T-cell (primary cell): ENCODE data around the gene CACNB2. TPM values are rescaled to one million over a fixed set of nuclear protein-coding genes. Genes with fewer than 3 reads are reported as not detected.
A peak's percentile ranks its signal among the peaks of the same experiment; 100 is the strongest.

ENCODE experiments used
- ATAC-seq, 4 experiments: fragments of 200-7000 bp in 3 of 4; fragments of 150-1000 bp in 1 of 4; cut with Tn5 transposase; replicated peaks in 1 of 4; 1 replicate in 3 of 4; 2 replicates in 1 of 4; pipeline ENCODE4 v1.10.0; 2021; ENCODE audit warnings: moderate library complexity in 3 of 4, mild to moderate bottlenecking in 2 of 4, moderate number of reproducible peaks in 1 of 4
- CTCF ChIA-PET, 2 donors: fragments of 300-600 bp; sonication (Branson Sonifier 250); formaldehyde crosslinking; loops; one replicate each; lab custom pipeline; 2022; ENCODE audit warnings: antibody characterized with exemption in 2 of 2; lab: Charles Lee
- POLR2A ChIA-PET, 2 donors: fragments of 300-600 bp; sonication (Branson Sonifier 250); formaldehyde crosslinking; loops; one replicate each; lab custom pipeline; 2022; ENCODE audit warnings: antibody characterized with exemption in 2 of 2; lab: Charles Lee
- DNase-seq, 35 experiments: peaks; one replicate each; pipeline versions ENCODE4 v3.0.0 to v3.0.0-alpha.2; 2013 to 2023
- H3K27ac ChIP-seq: one replicate; pipeline ENCODE4 v1.5.1; 2013; ENCODE audit warnings: low read length
- H3K27me3 ChIP-seq, 2 experiments: replicated peaks in 1 of 2; 1 replicate in 1 of 2; 2 replicates in 1 of 2; pipeline versions ENCODE4 v1.6.1 to v1.7.0; 2013; ENCODE audit warnings: low read length in 1 of 2, mixed read lengths in 1 of 2; ENCODE audit not compliant: control insufficient read depth in 2 of 2, insufficient read depth in 2 of 2; ENCODE audit errors: extremely low read depth in 1 of 2
- H3K36me3 ChIP-seq, 2 donors: 1 replicate in 1 of 2; 2 replicates in 1 of 2; pipeline versions ENCODE4 v1.6.1 to v1.7.0; 2013; ENCODE audit warnings: low read length in 1 of 2; ENCODE audit not compliant: control insufficient read depth in 2 of 2, insufficient read depth in 1 of 2; ENCODE audit errors: extremely low read depth in 1 of 2
- H3K4me1 ChIP-seq, 2 experiments: 1 replicate in 1 of 2; 2 replicates in 1 of 2; pipeline versions ENCODE4 v1.6.1 to v1.7.0; 2013; ENCODE audit warnings: low read length in 2 of 2, mixed read lengths in 1 of 2; ENCODE audit not compliant: insufficient read depth in 2 of 2, control insufficient read depth in 1 of 2; ENCODE audit errors: extremely low read depth in 1 of 2
- H3K4me3 ChIP-seq, 2 donors: 1 replicate in 1 of 2; 2 replicates in 1 of 2; pipeline versions ENCODE4 v1.5.1 to v1.7.0; 2013; ENCODE audit warnings: mild to moderate bottlenecking in 2 of 2, low read length in 1 of 2, moderate library complexity in 1 of 2; ENCODE audit not compliant: control insufficient read depth in 1 of 2; ENCODE audit errors: extremely low read depth in 1 of 2
- H3K9me3 ChIP-seq: 2 replicates; pipeline ENCODE4 v1.7.0; 2013
- H3K27ac Mint-ChIP-seq, 2 donors: one replicate each; pipeline ENCODE4 v1.8.0; 2020 to 2021; ENCODE audit warnings: mild to moderate bottlenecking in 2 of 2, mixed read lengths in 2 of 2
- H3K27me3 Mint-ChIP-seq, 2 donors: one replicate each; pipeline ENCODE4 v1.8.0; 2021 to 2022; ENCODE audit warnings: mixed read lengths in 2 of 2
- H3K36me3 Mint-ChIP-seq: one replicate; pipeline ENCODE4 v1.8.0; 2021; ENCODE audit warnings: mixed read lengths
- H3K4me1 Mint-ChIP-seq, 3 donors: one replicate each; pipeline ENCODE4 v1.8.0; 2020 to 2022; ENCODE audit warnings: mixed read lengths in 3 of 3, mild to moderate bottlenecking in 1 of 3
- H3K4me3 Mint-ChIP-seq, 3 donors: one replicate each; pipeline ENCODE4 v1.8.0; 2020 to 2022; ENCODE audit warnings: mild to moderate bottlenecking in 3 of 3, mixed read lengths in 3 of 3, moderate library complexity in 3 of 3
- H3K9me3 Mint-ChIP-seq, 3 donors: one replicate each; pipeline ENCODE4 v1.8.0; 2020 to 2022; ENCODE audit warnings: mixed read lengths in 3 of 3
- WGBS: methylation state at CpG from one replicate; pipeline ENCODE4 v1.1.5; 2013; ENCODE audit warnings: missing lambda C conversion rate; ENCODE audit not compliant: insufficient coverage; 5-methylcytosine and 5-hydroxymethylcytosine counted together
- total RNA-seq, 35 experiments: library from RNA in 6 of 35; stranded (reverse) in 6 of 35; fragments of 120-200 nt in 1 of 35; gene quantifications; one replicate each; pipeline versions ENCODE4 v1.2.1 to v1.2.4 and lab custom pipeline; 2013 to 2026

Gene CACNB2
- total RNA-seq, 5 donors from 2014 or later (not counting 1 experiment from before 2014, with no cell fraction given): not detected

- POLR2A ChIA-PET: no interaction called here
- Histone ChIP-seq H3K4me1 (no peaks in the 10 kb centered on the region), H3K27ac (no peak overlapping the region), H3K9me3 (no peaks in the 10 kb centered on the region), H3K4me3 (no peak overlapping the region), H3K36me3 (no peaks in the 10 kb centered on the region), H3K27me3 (no peaks in the 10 kb centered on the region)
- Mint-ChIP-seq H3K9me3 (no peaks in the 10 kb centered on the region), H3K4me1 (no peaks in the 10 kb centered on the region), H3K36me3 (no peaks in the 10 kb centered on the region), H3K27ac (no peak overlapping the region), H3K27me3 (peaks cover 2 to 8% of the 10 kb centered on the region in 2 donors), H3K4me3 (no peak overlapping the region)
- ATAC-seq (no peak), DNase-seq (no peak)
- CTCF ChIA-PET: no interaction called here
- WGBS: no CpG with 5 or more reads among the region's 1 CpG
Measured at GRCh38 chr10:18100669-18101068, 39.6 kb upstream of the CACNB2 start.

GRCh38 chr10:18102404-18102803 is 37.8 kb upstream of the CACNB2 start:
- WGBS: 80% methylated on average over 1 of the region's 1 CpG
- H3K36me3 ChIP-seq: no peaks in the 10 kb centered on the region
- H3K4me3 ChIP-seq: no peak overlapping the region
- no peaks in the 10 kb centered on the region for H3K9me3 ChIP-seq
- ChIA-PET POLR2A (no interaction called here), CTCF (interaction anchor here in 1 of 2 donors (0.6 kb wide), 1 partner anchor 1678 kb away, joined by 3 read pairs; no protein-coding TSS in a partner anchor)
- no peaks in the 10 kb centered on the region for H3K9me3 Mint-ChIP-seq
- H3K27ac ChIP-seq: no peak overlapping the region
- no peak for ATAC-seq
- no peaks in the 10 kb centered on the region for H3K4me1 Mint-ChIP-seq
- H3K27ac Mint-ChIP-seq: no peak overlapping the region
- H3K4me3 Mint-ChIP-seq: no peak overlapping the region
- no peaks in the 10 kb centered on the region for H3K4me1 ChIP-seq
- DNase-seq: no peak
- H3K27me3 ChIP-seq: no peaks in the 10 kb centered on the region
- peaks cover 2 to 7% of the 10 kb centered on the region in 2 donors for H3K27me3 Mint-ChIP-seq
- H3K36me3 Mint-ChIP-seq: no peaks in the 10 kb centered on the region

GRCh38 chr10:18104223-18104872 is 35.9 kb upstream of the CACNB2 start:
- Histone ChIP-seq H3K4me3 (no peak overlapping the region), H3K4me1 (no peaks in the 10 kb centered on the region), H3K36me3 (no peaks in the 10 kb centered on the region), H3K27me3 (no peaks in the 10 kb centered on the region), H3K9me3 (no peaks in the 10 kb centered on the region), H3K27ac (no peak overlapping the region)
- WGBS: 76% methylated on average over 4 of the region's 10 CpGs
- ATAC-seq: no peak
- Mint-ChIP-seq H3K4me3 (no peak overlapping the region), H3K9me3 (no peaks in the 10 kb centered on the region), H3K36me3 (no peaks in the 10 kb centered on the region), H3K4me1 (no peaks in the 10 kb centered on the region), H3K27me3 (peaks cover 2 to 10% of the 10 kb centered on the region in 2 donors), H3K27ac (no peak overlapping the region)
- ChIA-PET POLR2A (no interaction called here), CTCF (no interaction called here)
- DNase-seq: peak in 23 of 35 experiments; percentile 2 to 39 (median 15)

GRCh38 chr10:18109341-18109870 is 30.8 kb upstream of the CACNB2 start:
- Mint-ChIP-seq H3K27ac (no peak overlapping the region), H3K27me3 (peaks cover 0 to 3% of the 10 kb centered on the region in 2 donors), H3K4me3 (no peak overlapping the region), H3K9me3 (no peaks in the 10 kb centered on the region), H3K36me3 (no peaks in the 10 kb centered on the region), H3K4me1 (no peaks in the 10 kb centered on the region)
- ATAC-seq: no peak
- ChIA-PET CTCF (no interaction called here), POLR2A (no interaction called here)
- no peak overlapping the region for H3K4me3 ChIP-seq
- H3K4me1 ChIP-seq: no peaks in the 10 kb centered on the region
- H3K27me3 ChIP-seq: peaks cover 0 to 2% of the 10 kb centered on the region in 2 experiments
- H3K36me3 ChIP-seq: no peaks in the 10 kb centered on the region
- 80% methylated on average over 1 of the region's 6 CpGs for WGBS
- DNase-seq: no peak
- H3K27ac ChIP-seq: no peak overlapping the region
- no peaks in the 10 kb centered on the region for H3K9me3 ChIP-seq

GRCh38 chr10:18113881-18114280 is 26.3 kb upstream of the CACNB2 start:
- no CpG with 5 or more reads among the region's 1 CpG for WGBS
- POLR2A ChIA-PET: no interaction called here
- DNase-seq: no peak

GRCh38 chr10:18117276-18117675 is 22.9 kb upstream of the CACNB2 start:
- ATAC-seq (no peak), DNase-seq (no peak)
- Histone ChIP-seq H3K27me3 (no peaks in the 10 kb centered on the region), H3K4me3 (no peak overlapping the region), H3K9me3 (no peaks in the 10 kb centered on the region), H3K27ac (no peak overlapping the region), H3K36me3 (no peaks in the 10 kb centered on the region), H3K4me1 (no peaks in the 10 kb centered on the region)
- H3K27me3 Mint-ChIP-seq: no peaks in the 10 kb centered on the region
- no peak overlapping the region for H3K27ac Mint-ChIP-seq
- H3K36me3 Mint-ChIP-seq: no peaks in the 10 kb centered on the region
- POLR2A ChIA-PET: no interaction called here
- H3K4me3 Mint-ChIP-seq: no peak overlapping the region
- WGBS: no CpG with 5 or more reads among the region's 2 CpGs
- no peaks in the 10 kb centered on the region for H3K9me3 Mint-ChIP-seq
- CTCF ChIA-PET: no interaction called here
- H3K4me1 Mint-ChIP-seq: no peaks in the 10 kb centered on the region

More at GRCh38 chr10:18113881-18114280, 26.3 kb upstream of the CACNB2 start:
- H3K36me3 Mint-ChIP-seq: no peaks in the 10 kb centered on the region
- Histone ChIP-seq H3K36me3 (no peaks in the 10 kb centered on the region), H3K27ac (no peak overlapping the region), H3K27me3 (peaks cover 0 to 2% of the 10 kb centered on the region in 2 experiments), H3K4me1 (no peaks in the 10 kb centered on the region), H3K9me3 (no peaks in the 10 kb centered on the region), H3K4me3 (no peak overlapping the region)
- no peak for ATAC-seq
- H3K27me3 Mint-ChIP-seq: no peaks in the 10 kb centered on the region
- CTCF ChIA-PET: no interaction called here
- no peaks in the 10 kb centered on the region for H3K9me3 Mint-ChIP-seq
- no peak overlapping the region for H3K27ac Mint-ChIP-seq
- no peak overlapping the region for H3K4me3 Mint-ChIP-seq
- H3K4me1 Mint-ChIP-seq: no peaks in the 10 kb centered on the region
